T-cell (primary cell): ENCODE results near the gene LIFR. TPM values are rescaled to one million over a fixed set of nuclear protein-coding genes. Genes with fewer than 3 reads are reported as not detected.

Source experiments
- ATAC-seq, 4 experiments: fragments of 200-7000 bp in 3 of 4; fragments of 150-1000 bp in 1 of 4; cut with Tn5 transposase; replicated peaks in 1 of 4; 1 replicate in 3 of 4; 2 replicates in 1 of 4; pipeline ENCODE4 v1.10.0; 2021; ENCODE audit warnings: moderate library complexity in 3 of 4, mild to moderate bottlenecking in 2 of 4, moderate number of reproducible peaks in 1 of 4
- CTCF ChIA-PET, 2 donors: fragments of 300-600 bp; sonication (Branson Sonifier 250); formaldehyde crosslinking; loops; one replicate each; lab custom pipeline; 2022; ENCODE audit warnings: antibody characterized with exemption in 2 of 2; lab: Charles Lee
- POLR2A ChIA-PET, 2 donors: fragments of 300-600 bp; sonication (Branson Sonifier 250); formaldehyde crosslinking; loops; one replicate each; lab custom pipeline; 2022; ENCODE audit warnings: antibody characterized with exemption in 2 of 2; lab: Charles Lee
- DNase-seq, 35 experiments: peaks; one replicate each; pipeline versions ENCODE4 v3.0.0 to v3.0.0-alpha.2; 2013 to 2023
- H3K27ac ChIP-seq: one replicate; pipeline ENCODE4 v1.5.1; 2013; ENCODE audit warnings: low read length
- H3K27me3 ChIP-seq, 2 experiments: replicated peaks in 1 of 2; 1 replicate in 1 of 2; 2 replicates in 1 of 2; pipeline versions ENCODE4 v1.6.1 to v1.7.0; 2013; ENCODE audit warnings: low read length in 1 of 2, mixed read lengths in 1 of 2; ENCODE audit not compliant: control insufficient read depth in 2 of 2, insufficient read depth in 2 of 2; ENCODE audit errors: extremely low read depth in 1 of 2
- H3K36me3 ChIP-seq, 2 donors: 1 replicate in 1 of 2; 2 replicates in 1 of 2; pipeline versions ENCODE4 v1.6.1 to v1.7.0; 2013; ENCODE audit warnings: low read length in 1 of 2; ENCODE audit not compliant: control insufficient read depth in 2 of 2, insufficient read depth in 1 of 2; ENCODE audit errors: extremely low read depth in 1 of 2
- H3K4me1 ChIP-seq, 2 experiments: 1 replicate in 1 of 2; 2 replicates in 1 of 2; pipeline versions ENCODE4 v1.6.1 to v1.7.0; 2013; ENCODE audit warnings: low read length in 2 of 2, mixed read lengths in 1 of 2; ENCODE audit not compliant: insufficient read depth in 2 of 2, control insufficient read depth in 1 of 2; ENCODE audit errors: extremely low read depth in 1 of 2
- H3K4me3 ChIP-seq, 2 donors: 1 replicate in 1 of 2; 2 replicates in 1 of 2; pipeline versions ENCODE4 v1.5.1 to v1.7.0; 2013; ENCODE audit warnings: mild to moderate bottlenecking in 2 of 2, low read length in 1 of 2, moderate library complexity in 1 of 2; ENCODE audit not compliant: control insufficient read depth in 1 of 2; ENCODE audit errors: extremely low read depth in 1 of 2
- H3K9me3 ChIP-seq: 2 replicates; pipeline ENCODE4 v1.7.0; 2013
- H3K27ac Mint-ChIP-seq, 2 donors: one replicate each; pipeline ENCODE4 v1.8.0; 2020 to 2021; ENCODE audit warnings: mild to moderate bottlenecking in 2 of 2, mixed read lengths in 2 of 2
- H3K27me3 Mint-ChIP-seq, 2 donors: one replicate each; pipeline ENCODE4 v1.8.0; 2021 to 2022; ENCODE audit warnings: mixed read lengths in 2 of 2
- H3K36me3 Mint-ChIP-seq: one replicate; pipeline ENCODE4 v1.8.0; 2021; ENCODE audit warnings: mixed read lengths
- H3K4me1 Mint-ChIP-seq, 3 donors: one replicate each; pipeline ENCODE4 v1.8.0; 2020 to 2022; ENCODE audit warnings: mixed read lengths in 3 of 3, mild to moderate bottlenecking in 1 of 3
- H3K4me3 Mint-ChIP-seq, 3 donors: one replicate each; pipeline ENCODE4 v1.8.0; 2020 to 2022; ENCODE audit warnings: mild to moderate bottlenecking in 3 of 3, mixed read lengths in 3 of 3, moderate library complexity in 3 of 3
- H3K9me3 Mint-ChIP-seq, 3 donors: one replicate each; pipeline ENCODE4 v1.8.0; 2020 to 2022; ENCODE audit warnings: mixed read lengths in 3 of 3
- WGBS: methylation state at CpG from one replicate; pipeline ENCODE4 v1.1.5; 2013; ENCODE audit warnings: missing lambda C conversion rate; ENCODE audit not compliant: insufficient coverage; 5-methylcytosine and 5-hydroxymethylcytosine counted together
- total RNA-seq, 35 experiments: library from RNA in 6 of 35; stranded (reverse) in 6 of 35; fragments of 120-200 nt in 1 of 35; gene quantifications; one replicate each; pipeline versions ENCODE4 v1.2.1 to v1.2.4 and lab custom pipeline; 2013 to 2026

The LIFR gene
- total RNA-seq, 5 donors from 2014 or later (not counting 1 experiment from before 2014, with no cell fraction given): 0.12 to 1.2 (median 0.66) TPM; not detected in 1

DNA sequence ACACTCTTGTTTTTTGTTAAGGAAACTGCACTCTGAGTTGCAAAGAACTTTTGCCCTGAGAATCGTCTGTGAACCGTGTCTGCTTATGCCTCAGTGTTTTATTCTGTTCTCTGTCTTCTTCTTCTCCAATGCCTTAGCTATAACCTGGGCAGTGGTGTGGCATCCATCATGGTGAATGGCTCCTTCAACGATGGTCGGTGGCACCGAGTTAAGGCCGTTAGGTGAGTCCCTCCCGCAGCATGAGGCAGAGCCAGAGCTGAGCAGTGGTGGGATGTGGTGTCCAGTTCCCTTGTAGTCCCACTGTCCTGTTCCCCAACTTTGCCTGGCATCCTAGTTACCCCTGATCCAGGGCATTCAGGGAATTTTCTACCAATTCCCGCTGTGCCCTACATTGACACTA, 98.3 kb downstream of the LIFR start:
- Mint-ChIP-seq H3K27ac (peak overlapping the region in 1 of 2 donors; percentile 33), H3K36me3 (no peaks in the 10 kb centered on the region), H3K4me3 (no peak overlapping the region), H3K27me3 (peaks cover 59 to 68% of the 10 kb centered on the region in 2 donors), H3K9me3 (no peaks in the 10 kb centered on the region), H3K4me1 (peaks cover 23 to 32% (median 28%) of the 10 kb centered on the region in 3 donors)
- no peak for ATAC-seq
- no peak for DNase-seq
- H3K4me3 ChIP-seq: no peak overlapping the region
- WGBS: 90% methylated on average over 5 of the region's 8 CpGs
- no peaks in the 10 kb centered on the region for H3K9me3 ChIP-seq
- no peak overlapping the region for H3K27ac ChIP-seq
- POLR2A ChIA-PET: no interaction called here
- H3K4me1 ChIP-seq: peaks cover 6 to 31% of the 10 kb centered on the region in 2 experiments
- H3K27me3 ChIP-seq: peaks cover 2 to 49% of the 10 kb centered on the region in 2 experiments
- no peaks in the 10 kb centered on the region for H3K36me3 ChIP-seq
- CTCF ChIA-PET: no interaction called here

DNA sequence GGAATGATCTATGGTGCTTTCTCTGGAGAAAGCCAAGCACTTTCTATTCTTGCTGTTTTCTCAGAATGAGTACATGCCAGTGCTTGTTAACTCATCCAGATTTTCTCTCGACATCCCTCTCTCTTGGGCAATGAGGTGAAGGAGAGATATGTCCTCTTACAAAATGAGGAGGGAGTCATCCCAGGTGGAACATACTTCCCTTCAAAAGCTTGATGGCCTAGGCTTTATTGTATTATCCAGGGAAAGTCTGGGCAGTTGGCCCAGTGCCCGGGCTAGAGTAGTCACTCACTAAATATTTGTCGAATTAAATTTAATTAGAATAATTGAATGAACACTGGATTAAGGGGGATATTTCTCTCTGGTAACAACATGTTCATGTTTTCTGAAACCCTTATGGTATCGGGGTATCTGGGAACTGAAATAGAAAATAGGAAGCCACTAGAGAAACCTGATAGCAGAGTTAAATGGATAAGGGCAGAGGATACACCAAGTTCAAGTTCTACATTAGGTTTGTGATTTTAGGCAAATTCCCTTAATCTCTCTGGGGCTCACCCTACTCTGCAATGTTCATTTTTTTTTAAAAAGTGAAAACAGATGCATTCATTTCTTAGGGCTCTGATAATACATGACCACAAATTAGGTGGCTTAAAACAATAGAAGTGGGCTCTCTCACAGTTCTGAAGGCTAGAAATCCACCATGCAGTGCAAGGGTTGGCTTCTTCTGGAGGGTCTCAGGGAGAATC, 99.6 kb downstream of the LIFR start:
- Mint-ChIP-seq H3K27me3 (peaks cover 59 to 69% of the 10 kb centered on the region in 2 donors), H3K4me3 (no peak overlapping the region), H3K36me3 (no peaks in the 10 kb centered on the region), H3K9me3 (no peaks in the 10 kb centered on the region), H3K27ac (no peak overlapping the region), H3K4me1 (peaks cover 33 to 38% (median 33%) of the 10 kb centered on the region in 3 donors)
- Histone ChIP-seq H3K9me3 (no peaks in the 10 kb centered on the region), H3K36me3 (no peaks in the 10 kb centered on the region), H3K27ac (no peak overlapping the region), H3K4me1 (peaks cover 10 to 44% of the 10 kb centered on the region in 2 experiments), H3K4me3 (no peak overlapping the region), H3K27me3 (peaks cover 2 to 49% of the 10 kb centered on the region in 2 experiments)
- no peak for ATAC-seq
- WGBS: 100% methylated on average over 2 of the region's 4 CpGs
- ChIA-PET POLR2A (no interaction called here), CTCF (interaction anchor here in 1 of 2 donors (1.2 kb wide), 1 partner anchor 15 kb away, joined by 9 read pairs; no protein-coding TSS in a partner anchor)
- no peak for DNase-seq

DNA sequence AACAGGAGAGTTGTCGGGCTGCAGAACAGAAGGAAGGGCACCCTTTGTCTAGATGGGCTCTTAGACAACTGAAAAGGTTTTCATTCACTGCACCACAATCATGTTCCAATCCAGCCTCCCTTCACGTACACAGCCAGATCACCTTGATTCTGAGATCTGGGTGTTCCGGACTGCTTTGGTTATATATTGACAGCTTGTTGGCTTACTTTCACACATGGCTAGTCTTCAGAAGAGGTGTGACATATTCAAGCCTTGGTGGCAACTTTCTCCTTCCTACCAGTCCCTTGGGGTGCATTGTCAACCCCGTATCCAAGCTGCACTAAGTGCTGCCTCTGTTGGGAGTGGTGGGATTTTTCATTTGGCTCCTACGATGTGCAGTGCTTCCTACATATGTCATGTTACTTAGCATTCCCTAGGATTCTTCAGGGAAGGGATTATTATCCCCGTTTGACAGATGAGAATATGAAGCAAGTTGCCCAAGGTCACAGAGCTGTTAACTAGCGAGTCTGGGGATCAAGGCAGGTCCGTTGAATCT, 100.6 kb downstream of the LIFR start:
- Mint-ChIP-seq H3K4me1 (peaks cover 33 to 38% (median 38%) of the 10 kb centered on the region in 3 donors), H3K27ac (no peak overlapping the region), H3K27me3 (peaks cover 61 to 72% of the 10 kb centered on the region in 2 donors), H3K4me3 (no peak overlapping the region), H3K36me3 (no peaks in the 10 kb centered on the region), H3K9me3 (no peaks in the 10 kb centered on the region)
- Histone ChIP-seq H3K4me3 (no peak overlapping the region), H3K4me1 (peaks cover 10 to 45% of the 10 kb centered on the region in 2 experiments), H3K36me3 (no peaks in the 10 kb centered on the region), H3K27ac (no peak overlapping the region), H3K9me3 (no peaks in the 10 kb centered on the region), H3K27me3 (peaks cover 2 to 58% of the 10 kb centered on the region in 2 experiments)
- ChIA-PET CTCF (interaction anchor here (1.2 to 1.4 kb wide), 2 partner anchors 14 to 31 kb away, joined by 3 to 9 read pairs; no protein-coding TSS in a partner anchor), POLR2A (no interaction called here)
- WGBS: 89% methylated on average over 4 of the region's 8 CpGs
- ATAC-seq: no peak
- peak in 1 of 35 experiments; percentile 30 for DNase-seq

DNA sequence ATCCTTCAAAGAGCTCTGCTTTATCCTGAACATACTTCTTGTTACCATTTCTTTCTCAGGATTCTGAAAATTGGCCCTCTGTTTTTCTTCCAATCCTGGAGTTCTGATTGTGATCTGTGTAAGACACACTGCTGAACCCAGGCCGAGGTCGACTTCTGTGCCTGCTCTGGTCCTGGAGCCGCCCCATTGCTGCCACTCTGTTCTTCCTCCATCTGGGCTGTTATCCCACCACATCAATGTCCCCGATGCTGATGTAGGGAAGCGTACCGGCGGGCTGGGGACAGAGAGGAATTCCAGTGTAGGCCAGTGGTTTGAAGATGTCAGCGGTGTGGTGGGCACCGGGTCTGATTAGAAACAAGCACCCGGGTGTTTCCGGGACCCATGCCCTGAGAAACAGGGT, 102.5 kb downstream of the LIFR start:
- no peak for ATAC-seq
- H3K27ac Mint-ChIP-seq: peak overlapping the region in 1 of 2 donors; percentile 44
- Histone ChIP-seq H3K4me1 (peaks cover 10 to 45% of the 10 kb centered on the region in 2 experiments), H3K36me3 (no peaks in the 10 kb centered on the region), H3K4me3 (peak overlapping the region in 1 of 2 donors; percentile 39), H3K27ac (no peak overlapping the region), H3K9me3 (no peaks in the 10 kb centered on the region), H3K27me3 (peaks cover 4 to 68% of the 10 kb centered on the region in 2 experiments)
- peaks cover 35 to 43% (median 42%) of the 10 kb centered on the region in 3 donors for H3K4me1 Mint-ChIP-seq
- no peaks in the 10 kb centered on the region for H3K36me3 Mint-ChIP-seq
- ChIA-PET POLR2A (interaction anchor here in 1 of 2 donors (1.0 to 1.1 kb wide), 2 partner anchors 12 to 96 kb away, joined by 3 read pairs; no protein-coding TSS in a partner anchor), CTCF (interaction anchor here (0.5 to 4.3 kb wide), 6 partner anchors 9 to 1081 kb away, joined by 3 to 43 read pairs (median 4); no protein-coding TSS in a partner anchor)
- WGBS: 54% methylated on average over 5 of the region's 11 CpGs
- H3K9me3 Mint-ChIP-seq: no peaks in the 10 kb centered on the region
- no peak for DNase-seq
- H3K27me3 Mint-ChIP-seq: peaks cover 65 to 75% of the 10 kb centered on the region in 2 donors
- peak overlapping the region in 2 of 3 donors; percentile 17 to 69 for H3K4me3 Mint-ChIP-seq

DNA sequence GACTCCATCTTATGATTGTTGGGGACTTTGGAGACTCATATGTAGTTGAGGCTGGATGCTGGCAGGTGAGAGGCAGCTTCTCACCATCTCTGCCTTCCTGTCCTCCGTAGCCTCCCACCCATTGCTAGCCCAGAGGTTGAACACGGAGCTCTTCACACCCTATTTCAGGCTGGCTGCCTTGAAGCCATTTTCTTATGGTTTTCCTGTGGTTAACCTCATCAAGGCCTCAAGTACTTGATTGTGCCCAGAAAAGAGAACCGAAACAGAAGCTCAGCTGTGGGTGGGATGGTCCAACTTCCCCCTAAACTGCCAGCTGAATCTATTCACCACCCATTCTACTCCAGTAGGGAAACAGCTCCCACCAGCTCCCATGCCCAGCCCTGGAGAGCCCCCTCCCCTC, 102.9 kb downstream of the LIFR start:
- peaks cover 7 to 67% of the 10 kb centered on the region in 2 experiments for H3K27me3 ChIP-seq
- Mint-ChIP-seq H3K27ac (peak overlapping the region in 1 of 2 donors; percentile 44), H3K36me3 (no peaks in the 10 kb centered on the region)

DNA sequence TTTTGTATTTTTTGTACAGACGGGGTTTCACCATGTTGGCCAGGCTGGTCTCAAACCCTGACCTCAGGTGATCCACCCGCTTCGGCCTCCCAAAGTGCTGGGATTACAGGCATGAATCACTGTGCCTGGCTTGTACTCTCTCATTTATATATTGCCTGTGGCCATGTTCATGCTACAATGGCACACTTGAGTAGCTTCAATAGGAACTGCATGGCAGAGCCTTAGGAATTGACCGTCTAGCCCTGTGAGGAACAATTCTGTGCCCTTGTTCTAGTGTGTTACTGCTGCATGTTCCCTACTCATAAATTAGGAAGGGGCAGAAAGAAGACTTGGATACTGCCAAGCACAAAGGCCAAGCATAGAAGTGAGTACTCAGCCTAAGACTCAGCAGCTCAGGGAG, 104.2 kb downstream of the LIFR start:
- no peaks in the 10 kb centered on the region for H3K9me3 Mint-ChIP-seq
- CTCF ChIA-PET: interaction anchor here (2.6 to 4.3 kb wide), 2 partner anchors 11 kb away, joined by 11 to 43 read pairs; no protein-coding TSS in a partner anchor
- H3K27ac Mint-ChIP-seq: no peak overlapping the region
- H3K4me3 Mint-ChIP-seq: peak overlapping the region in 1 of 3 donors; percentile 69
- peaks cover 5 to 64% of the 10 kb centered on the region in 2 experiments for H3K27me3 ChIP-seq
- 96% methylated on average over 4 of the region's 4 CpGs for WGBS
- H3K36me3 Mint-ChIP-seq: no peaks in the 10 kb centered on the region
- no peak overlapping the region for H3K27ac ChIP-seq
- POLR2A ChIA-PET: interaction anchor here in 1 of 2 donors (0.6 kb wide), 1 partner anchor 125 kb away, joined by 3 read pairs; no protein-coding TSS in a partner anchor
- ATAC-seq (no peak), DNase-seq (no peak)
- no peak overlapping the region for H3K4me3 ChIP-seq
- H3K9me3 ChIP-seq: no peaks in the 10 kb centered on the region
- peaks cover 10 to 45% of the 10 kb centered on the region in 2 experiments for H3K4me1 ChIP-seq
- peaks cover 36 to 43% (median 42%) of the 10 kb centered on the region in 3 donors for H3K4me1 Mint-ChIP-seq
- no peaks in the 10 kb centered on the region for H3K36me3 ChIP-seq
- H3K27me3 Mint-ChIP-seq: peaks cover 66 to 78% of the 10 kb centered on the region in 2 donors

More for the DNA sequence above, 102.9 kb downstream of the LIFR start:
- 0% methylated on average over 1 of the region's 3 CpGs for WGBS
- H3K9me3 ChIP-seq: no peaks in the 10 kb centered on the region
- POLR2A ChIA-PET: interaction anchor here in 1 of 2 donors (1.0 to 1.1 kb wide), 2 partner anchors 12 to 97 kb away, joined by 3 read pairs; no protein-coding TSS in a partner anchor
- Mint-ChIP-seq H3K27me3 (peaks cover 67 to 76% of the 10 kb centered on the region in 2 donors), H3K4me1 (peaks cover 36 to 43% (median 42%) of the 10 kb centered on the region in 3 donors), H3K4me3 (peak overlapping the region in 2 of 3 donors; percentile 17 to 69), H3K9me3 (no peaks in the 10 kb centered on the region)
- no peak overlapping the region for H3K27ac ChIP-seq
- peaks cover 10 to 45% of the 10 kb centered on the region in 2 experiments for H3K4me1 ChIP-seq
- ATAC-seq: peak; percentile 87 to 98 (median 94)
- CTCF ChIA-PET: interaction anchor here (0.5 to 4.3 kb wide), 7 partner anchors 10 to 1080 kb away, joined by 3 to 43 read pairs (median 4); no protein-coding TSS in a partner anchor
- H3K36me3 ChIP-seq: no peaks in the 10 kb centered on the region
- H3K4me3 ChIP-seq: peak overlapping the region in 1 of 2 donors; percentile 39
- peak; percentile 10 to 84 (median 44) for DNase-seq
